HG03575 (cell line): ENCODE results near the gene PDHX.
"Not testable (repeated sequence)": the region's sequence is repeated elsewhere in the genome, so short reads cannot be mapped to it uniquely, and the experiment has no call there.

Experiments used
- ATAC-seq: cut with Tn5 transposase; IDR thresholded peaks from one replicate; pipeline ENCODE4 v1.9.1; 2021; ENCODE audit not compliant: unreplicated experiment, insufficient number of reproducible peaks, low FRiP score; ENCODE audit errors: extremely low read depth

The PDHX gene

GRCh38 chr11:35009191-35009943, 92.9 kb downstream of the PDHX start:
- no peak for ATAC-seq

- no peak for ATAC-seq
Measured at GRCh38 chr11:35009944-35010342, 93.5 kb downstream of the PDHX start.

- no peak for ATAC-seq
Measured at GRCh38 chr11:35010654-35011053, 94.2 kb downstream of the PDHX start.

- no peak for ATAC-seq
Measured at GRCh38 chr11:35011389-35011788, 95.0 kb downstream of the PDHX start.

GRCh38 chr11:35011944-35012343, 95.5 kb downstream of the PDHX start:
- ATAC-seq = no peak

- ATAC-seq = peak; percentile 53
Measured at GRCh38 chr11:35012467-35013191, 96.2 kb downstream of the PDHX start.

- ATAC-seq = peak; percentile 21
Measured at GRCh38 chr11:35013514-35014233, 97.3 kb downstream of the PDHX start.

GRCh38 chr11:35014346-35014745, 97.9 kb downstream of the PDHX start:
- ATAC-seq = no peak

- no peak for ATAC-seq
Measured at GRCh38 chr11:35015621-35016387, 99.4 kb downstream of the PDHX start.

- no peak for ATAC-seq
Measured at GRCh38 chr11:35016916-35017315, 100.5 kb downstream of the PDHX start.

GRCh38 chr11:35017528-35018342, 101.3 kb downstream of the PDHX start:
- no peak for ATAC-seq

- no peak for ATAC-seq
Measured at GRCh38 chr11:35021589-35021988, 105.2 kb downstream of the PDHX start.

- not testable (repeated sequence) for ATAC-seq
Measured at GRCh38 chr11:35023940-35024339, 107.5 kb downstream of the PDHX start.

- not testable (repeated sequence) for ATAC-seq
Measured at GRCh38 chr11:35028007-35028406, 111.6 kb downstream of the PDHX start.

GRCh38 chr11:35029979-35030682, 113.7 kb downstream of the PDHX start:
- peak; percentile 53 for ATAC-seq

GRCh38 chr11:35030716-35031213, 114.3 kb downstream of the PDHX start:
- ATAC-seq = no peak

- no peak for ATAC-seq
Measured at GRCh38 chr11:35031346-35031745, 114.9 kb downstream of the PDHX start.

- ATAC-seq = no peak
Measured at GRCh38 chr11:35031867-35032266, 115.4 kb downstream of the PDHX start.
